Measurements from ENCODE around the gene ACTA1.
A peak's percentile ranks its signal among the peaks of the same experiment; 100 is the strongest.

The ACTA1 gene

GRCh38 chr1:229478852-229479251 lies 45.0 kb upstream of the ACTA1 start:
- TF ChIP-seq YY1 (IDR thresholded peaks at IDR 0.05; ENCODE audit: low read depth) (no peak), EP300 (IDR thresholded peaks at IDR 0.05; ENCODE audit: borderline replicate concordance) (no peak), ZBTB7A (IDR thresholded peaks at IDR 0.05; ENCODE audit: low read depth) (no peak), NFIC (IDR thresholded peaks at IDR 0.05) (no peak), USF1 (IDR thresholded peaks at IDR 0.05) (no peak), CEBPB (IDR thresholded peaks at IDR 0.05) (no peak), EGR1 (IDR thresholded peaks at IDR 0.05) (no peak), TAF1 (IDR thresholded peaks at IDR 0.05; ENCODE audit: low read depth) (no peak), FOXM1 (IDR thresholded peaks at IDR 0.05; ENCODE audit: borderline replicate concordance, low read depth) (no peak), CREB1 (IDR thresholded peaks at IDR 0.05; ENCODE audit: low read depth) (no peak), TEAD4 (IDR thresholded peaks at IDR 0.05) (no peak), TCF12 (IDR thresholded peaks at IDR 0.05; ENCODE audit: low read depth) (no peak)

GRCh38 chr1:229475859-229476258 lies 42.0 kb upstream of the ACTA1 start:
- TF ChIP-seq CEBPB (IDR thresholded peaks at IDR 0.05), result peak; percentile 93
- TF ChIP-seq TEAD4 (IDR thresholded peaks at IDR 0.05), result peak; percentile 76

GRCh38 chr1:229474509-229474908 lies 40.6 kb upstream of the ACTA1 start:
- TF ChIP-seq YY1 (IDR thresholded peaks at IDR 0.05; ENCODE audit: low read depth), result no peak
- TF ChIP-seq TCF12 (IDR thresholded peaks at IDR 0.05; ENCODE audit: low read depth), result no peak
- TF ChIP-seq EGR1 (IDR thresholded peaks at IDR 0.05), result no peak
- no peak for TF ChIP-seq NFIC (IDR thresholded peaks at IDR 0.05)
- TF ChIP-seq REST (IDR thresholded peaks at IDR 0.05; ENCODE audit: low read depth), result no peak
- no peak for TF ChIP-seq TEAD4 (IDR thresholded peaks at IDR 0.05)

GRCh38 chr1:229471175-229471574 lies 37.3 kb upstream of the ACTA1 start:
- TF ChIP-seq TCF12 (IDR thresholded peaks at IDR 0.05; ENCODE audit: low read depth) (no peak), CEBPB (IDR thresholded peaks at IDR 0.05) (no peak), REST (IDR thresholded peaks at IDR 0.05; ENCODE audit: low read depth) (no peak)

GRCh38 chr1:229470406-229471043 lies 36.6 kb upstream of the ACTA1 start:
- no peak for TF ChIP-seq RAD21 (IDR thresholded peaks at IDR 0.05; ENCODE audit: low read depth)
- TF ChIP-seq TEAD4 (IDR thresholded peaks at IDR 0.05), result no peak
- TF ChIP-seq TAF1 (IDR thresholded peaks at IDR 0.05; ENCODE audit: low read depth), result no peak
- no peak for TF ChIP-seq CREB1 (IDR thresholded peaks at IDR 0.05; ENCODE audit: low read depth)
- no peak for TF ChIP-seq YY1 (IDR thresholded peaks at IDR 0.05; ENCODE audit: low read depth)
- TF ChIP-seq EGR1 (IDR thresholded peaks at IDR 0.05), result no peak
- TF ChIP-seq ZBTB7A (IDR thresholded peaks at IDR 0.05; ENCODE audit: low read depth), result no peak
- TF ChIP-seq REST (IDR thresholded peaks at IDR 0.05; ENCODE audit: low read depth), result no peak
- no peak for TF ChIP-seq EP300 (IDR thresholded peaks at IDR 0.05; ENCODE audit: borderline replicate concordance)
- TF ChIP-seq MAX (IDR thresholded peaks at IDR 0.05), result no peak
- no peak for TF ChIP-seq USF1 (IDR thresholded peaks at IDR 0.05)
- no peak for TF ChIP-seq NFIC (IDR thresholded peaks at IDR 0.05)
- TF ChIP-seq FOXM1 (IDR thresholded peaks at IDR 0.05; ENCODE audit: borderline replicate concordance, low read depth), result no peak
- no peak for TF ChIP-seq CEBPB (IDR thresholded peaks at IDR 0.05)
- TF ChIP-seq TCF12 (IDR thresholded peaks at IDR 0.05; ENCODE audit: low read depth), result no peak

Data from Ishikawa (cell line).